ENCODE results near the gene KCND3. TPM values are rescaled to one million over a fixed set of nuclear protein-coding genes. Genes with fewer than 3 reads are reported as not detected.
A peak's percentile ranks its signal among the peaks of the same experiment; 100 is the strongest.

Gene KCND3
- total and polyA plus RNA-seq, 5 experiments from 2014 or later: 0.02 to 0.13 (median 0.06) TPM; not detected in 2

- H3K4me3 Mint-ChIP-seq: peak overlapping the region; percentile 88 to 99 (median 96)
- POLR2A ChIA-PET: interaction anchor here (0.5 to 4.2 kb wide), 6 partner anchors 17 to 410 kb away, joined by 3 to 21 read pairs (median 4); partner anchors contain the start of gene INKA2
- H3K27ac Mint-ChIP-seq: peak overlapping the region; percentile 66 to 99 (median 98)
- no peak for DNase-seq
- peaks cover 16 to 48% (median 34%) of the 10 kb centered on the region in 4 donors for H3K4me1 Mint-ChIP-seq
- peak; percentile 13 to 28 for ATAC-seq
- peaks cover 0 to 2% (median 0%) of the 10 kb centered on the region in 5 donors for H3K27me3 Mint-ChIP-seq
- H3K36me3 Mint-ChIP-seq: peaks cover 0 to 28% (median 3%) of the 10 kb centered on the region in 3 donors
- no peaks in the 10 kb centered on the region for H3K9me3 Mint-ChIP-seq
Measured at GRCh38 chr1:111756124-111756513, 233.3 kb downstream of the KCND3 start.

GRCh38 chr1:111755331-111756123 is 233.9 kb downstream of the KCND3 start, which contains the start of gene DDX20:
Gene DDX20, plus strand, starts transcription at chr1:111755901. Its CDS starts 24 bp downstream, at chr1:111755925.
- peak; percentile 88 to 89 for ATAC-seq
- Mint-ChIP-seq H3K4me1 (peaks cover 16 to 48% (median 34%) of the 10 kb centered on the region in 4 donors), H3K36me3 (peaks cover 0 to 22% (median 3%) of the 10 kb centered on the region in 3 donors), H3K27me3 (peaks cover 0 to 2% (median 0%) of the 10 kb centered on the region in 5 donors), H3K4me3 (peak within 1 kb of the TSS; percentile 88 to 99 (median 96)), H3K9me3 (no peaks in the 10 kb centered on the region), H3K27ac (peak within 1 kb of the TSS; percentile 96 to 99 (median 98))
- peak; percentile 89 to 97 (median 93) for DNase-seq
- POLR2A ChIA-PET: interaction anchor here (0.7 to 4.2 kb wide), 16 partner anchors 17 to 409 kb away, joined by 3 to 21 read pairs (median 4); partner anchors contain the start of genes C1orf162, INKA2 and RAP1A

- Mint-ChIP-seq H3K36me3 (peaks cover 0 to 18% (median 3%) of the 10 kb centered on the region in 3 donors), H3K27me3 (peaks cover 0 to 2% (median 0%) of the 10 kb centered on the region in 5 donors), H3K4me3 (peak overlapping the region; percentile 88 to 99 (median 96)), H3K9me3 (no peaks in the 10 kb centered on the region), H3K27ac (peak overlapping the region; percentile 95 to 99 (median 98)), H3K4me1 (peaks cover 14 to 46% (median 33%) of the 10 kb centered on the region in 4 donors)
- ATAC-seq (peak; percentile 4 to 5), DNase-seq (peak in 3 of 10 donors; percentile 13 to 29 (median 18))
- POLR2A ChIA-PET: interaction anchor here (0.7 to 4.2 kb wide), 14 partner anchors 16 to 408 kb away, joined by 3 to 21 read pairs (median 4); partner anchors contain the start of genes C1orf162, INKA2 and RAP1A
Measured at GRCh38 chr1:111754984-111755330, 234.5 kb downstream of the KCND3 start.

- Mint-ChIP-seq H3K27me3 (peaks cover 0 to 2% (median 0%) of the 10 kb centered on the region in 5 donors), H3K9me3 (no peaks in the 10 kb centered on the region), H3K4me3 (no peak overlapping the region), H3K27ac (peak overlapping the region in 1 of 10 donors; percentile 10), H3K4me1 (peaks cover 13 to 33% (median 20%) of the 10 kb centered on the region in 4 donors), H3K36me3 (no peaks in the 10 kb centered on the region)
- DNase-seq (no peak), ATAC-seq (no peak)
- POLR2A ChIA-PET: interaction anchor here (0.9 to 2.8 kb wide), 2 partner anchors 12 to 267 kb away, joined by 4 to 13 read pairs; partner anchors contain the start of gene INKA2
Measured at GRCh38 chr1:111751906-111752575, 237.4 kb downstream of the KCND3 start.

- Mint-ChIP-seq H3K9me3 (no peaks in the 10 kb centered on the region), H3K36me3 (no peaks in the 10 kb centered on the region), H3K27ac (no peak overlapping the region), H3K4me3 (no peak overlapping the region), H3K4me1 (peaks cover 9 to 24% (median 12%) of the 10 kb centered on the region in 4 donors), H3K27me3 (peaks cover 0 to 2% (median 0%) of the 10 kb centered on the region in 5 donors)
- DNase-seq (no peak), ATAC-seq (no peak)
- POLR2A ChIA-PET: interaction anchor here (2.8 kb wide), 1 partner anchor 11 kb away, joined by 13 read pairs; the partner anchor contains the start of gene INKA2
Measured at GRCh38 chr1:111750856-111751255, 238.6 kb downstream of the KCND3 start.

- Mint-ChIP-seq H3K27me3 (no peaks in the 10 kb centered on the region), H3K9me3 (no peaks in the 10 kb centered on the region), H3K27ac (no peak overlapping the region), H3K36me3 (no peaks in the 10 kb centered on the region), H3K4me3 (no peak overlapping the region), H3K4me1 (peaks cover 2 to 14% (median 7%) of the 10 kb centered on the region in 4 donors)
- no peak for ATAC-seq
- DNase-seq: no peak
- POLR2A ChIA-PET: interaction anchor here (2.8 kb wide), 1 partner anchor 10 kb away, joined by 13 read pairs; the partner anchor contains the start of gene INKA2
Measured at GRCh38 chr1:111749628-111750027, 239.8 kb downstream of the KCND3 start.

- Mint-ChIP-seq H3K36me3 (no peaks in the 10 kb centered on the region), H3K27me3 (peaks cover 0 to 2% (median 0%) of the 10 kb centered on the region in 5 donors), H3K9me3 (no peaks in the 10 kb centered on the region), H3K27ac (no peak overlapping the region), H3K4me1 (peaks cover 0 to 8% (median 2%) of the 10 kb centered on the region in 4 donors), H3K4me3 (no peak overlapping the region)
- POLR2A ChIA-PET: interaction anchor here (1.1 to 1.2 kb wide), 2 partner anchors 9 to 10 kb away, joined by 3 read pairs; partner anchors contain the start of gene INKA2
- DNase-seq: no peak
- ATAC-seq: no peak
Measured at GRCh38 chr1:111747947-111748346, 241.5 kb downstream of the KCND3 start.

GRCh38 chr1:111747282-111747734 is 242.2 kb downstream of the KCND3 start:
- DNase-seq: peak in 8 of 10 donors; percentile 25 to 72 (median 38)
- ATAC-seq: peak; percentile 36 to 46
- no peak overlapping the region for H3K4me3 Mint-ChIP-seq
- POLR2A ChIA-PET: interaction anchor here (1.1 to 1.2 kb wide), 2 partner anchors 10 to 239 kb away, joined by 3 to 7 read pairs; no protein-coding TSS in a partner anchor
- peak overlapping the region in 1 of 10 donors; percentile 28 for H3K27ac Mint-ChIP-seq
- H3K9me3 Mint-ChIP-seq: no peaks in the 10 kb centered on the region
- peaks cover 0 to 5% (median 2%) of the 10 kb centered on the region in 4 donors for H3K4me1 Mint-ChIP-seq
- no peaks in the 10 kb centered on the region for H3K36me3 Mint-ChIP-seq
- peaks cover 0 to 2% (median 0%) of the 10 kb centered on the region in 5 donors for H3K27me3 Mint-ChIP-seq

- Mint-ChIP-seq H3K36me3 (no peaks in the 10 kb centered on the region), H3K4me3 (no peak overlapping the region), H3K27me3 (peaks cover 0 to 7% (median 0%) of the 10 kb centered on the region in 5 donors), H3K27ac (peak overlapping the region in 1 of 10 donors; percentile 23), H3K9me3 (no peaks in the 10 kb centered on the region), H3K4me1 (peaks cover 0 to 3% (median under 1%) of the 10 kb centered on the region in 4 donors)
- POLR2A ChIA-PET: interaction anchor here (1.1 to 1.2 kb wide), 2 partner anchors 9 to 238 kb away, joined by 3 to 7 read pairs; no protein-coding TSS in a partner anchor
- ATAC-seq (no peak), DNase-seq (no peak)
Measured at GRCh38 chr1:111746614-111746999, 242.9 kb downstream of the KCND3 start.

GRCh38 chr1:111745675-111746613 is 243.5 kb downstream of the KCND3 start:
- POLR2A ChIA-PET: interaction anchor here (1.1 to 1.5 kb wide), 2 partner anchors 33 to 238 kb away, joined by 6 to 7 read pairs; no protein-coding TSS in a partner anchor
- peak overlapping the region in 1 of 10 donors; percentile 23 for H3K27ac Mint-ChIP-seq
- H3K4me3 Mint-ChIP-seq: no peak overlapping the region
- ATAC-seq (no peak), DNase-seq (no peak)
- H3K27me3 Mint-ChIP-seq: peaks cover under 1 to 13% (median 3%) of the 10 kb centered on the region in 5 donors
- peaks cover under 1 to 4% (median 2%) of the 10 kb centered on the region in 4 donors for H3K4me1 Mint-ChIP-seq
- H3K9me3 Mint-ChIP-seq: no peaks in the 10 kb centered on the region
- no peaks in the 10 kb centered on the region for H3K36me3 Mint-ChIP-seq

GRCh38 chr1:111743679-111744101 is 245.8 kb downstream of the KCND3 start:
- POLR2A ChIA-PET: interaction anchor here (0.6 kb wide), 2 partner anchors 29 to 151 kb away, joined by 3 read pairs; no protein-coding TSS in a partner anchor
- Mint-ChIP-seq H3K27ac (no peak overlapping the region), H3K4me1 (peaks cover 7 to 20% (median 12%) of the 10 kb centered on the region in 4 donors), H3K27me3 (peaks cover 4 to 23% (median 15%) of the 10 kb centered on the region in 5 donors), H3K9me3 (no peaks in the 10 kb centered on the region), H3K4me3 (no peak overlapping the region), H3K36me3 (no peaks in the 10 kb centered on the region)
- ATAC-seq (no peak), DNase-seq (no peak)

Data from naive thymus-derived CD8-positive, alpha-beta T cell (primary cell).